HEK293 (cell line): Measurements from ENCODE around the gene PSMB1.

Experiments used
- KLF9 ChIP-seq: fragments of 450-650 bp; formaldehyde crosslinking; IDR thresholded peaks from 2 replicates; pipeline ENCODE4 v1.5.1; 2016; ENCODE audit warnings: missing biosample characterization, missing genetic modification characterization, low read depth
- OSR2 ChIP-seq: fragments of 450-650 bp; formaldehyde crosslinking; IDR thresholded peaks from 2 replicates; pipeline ENCODE4 v1.5.1; 2016; ENCODE audit warnings: missing biosample characterization, missing genetic modification characterization
- SCRT2 ChIP-seq: fragments of 450-650 bp; formaldehyde crosslinking; IDR thresholded peaks from 2 replicates; pipeline ENCODE4 v1.5.1; 2016; ENCODE audit warnings: missing biosample characterization, missing genetic modification characterization
- ZBTB1 ChIP-seq: fragments of 450-650 bp; formaldehyde crosslinking; IDR thresholded peaks from 2 replicates; pipeline ENCODE4 v1.5.1; 2016; ENCODE audit warnings: missing biosample characterization, missing genetic modification characterization
- ZBTB49 ChIP-seq: fragments of 450-650 bp; formaldehyde crosslinking; IDR thresholded peaks from 2 replicates; pipeline ENCODE4 v1.5.1; 2016; ENCODE audit warnings: missing biosample characterization, missing genetic modification characterization, low read depth
- ZFHX2 ChIP-seq: fragments of 450-650 bp; formaldehyde crosslinking; conservative IDR thresholded peaks from 2 replicates; pipeline ENCODE4 v1.5.1; 2016; ENCODE audit warnings: missing biosample characterization, missing genetic modification characterization
- ZNF114 ChIP-seq: fragments of 450-650 bp; formaldehyde crosslinking; IDR thresholded peaks from 2 replicates; pipeline ENCODE4 v1.5.0; 2017; ENCODE audit warnings: missing biosample characterization, missing genetic modification characterization
- ZNF121 ChIP-seq: fragments of 450-650 bp; formaldehyde crosslinking; IDR thresholded peaks from 2 replicates; pipeline ENCODE4 v1.5.1; 2016; ENCODE audit warnings: missing biosample characterization, missing genetic modification characterization
- ZNF138 ChIP-seq: fragments of 450-650 bp; formaldehyde crosslinking; IDR thresholded peaks from 2 replicates; pipeline ENCODE4 v1.5.1; 2016; ENCODE audit warnings: missing biosample characterization, missing genetic modification characterization, borderline replicate concordance
- ZNF19 ChIP-seq: fragments of 450-650 bp; formaldehyde crosslinking; IDR thresholded peaks from 2 replicates; pipeline ENCODE4; 2016; ENCODE audit warnings: missing biosample characterization, missing genetic modification characterization, low read depth
- ZNF280C ChIP-seq: fragments of 450-650 bp; formaldehyde crosslinking; IDR thresholded peaks from 2 replicates; pipeline ENCODE4 v1.5.1; 2016; ENCODE audit warnings: missing biosample characterization, missing genetic modification characterization
- ZNF324 ChIP-seq: fragments of 450-650 bp; formaldehyde crosslinking; IDR thresholded peaks from 2 replicates; pipeline ENCODE4 v1.5.1; 2016; ENCODE audit warnings: missing biosample characterization, missing genetic modification characterization
- ZNF510 ChIP-seq: fragments of 450-650 bp; formaldehyde crosslinking; IDR thresholded peaks from 2 replicates; pipeline ENCODE4 v1.5.1; 2018; ENCODE audit warnings: mild to moderate bottlenecking, missing genetic modification characterization, missing biosample characterization; ENCODE audit not compliant: insufficient replicate concordance
- ZNF518A ChIP-seq: fragments of 450-650 bp; formaldehyde crosslinking; conservative IDR thresholded peaks from 2 replicates; pipeline ENCODE4 v1.5.1; 2016; ENCODE audit warnings: low read depth, missing biosample characterization, missing genetic modification characterization
- ZNF548 ChIP-seq: fragments of 450-650 bp; formaldehyde crosslinking; IDR thresholded peaks from 2 replicates; pipeline ENCODE4 v1.5.1; 2016; ENCODE audit warnings: missing biosample characterization, missing genetic modification characterization
- ZNF549 ChIP-seq: fragments of 450-650 bp; IDR thresholded peaks from 2 replicates; pipeline ENCODE4 v1.5.1; 2018; ENCODE audit warnings: missing biosample characterization, missing genetic modification characterization, mild to moderate bottlenecking, inconsistent platforms, moderate library complexity
- ZNF580 ChIP-seq: fragments of 450-650 bp; formaldehyde crosslinking; IDR thresholded peaks from 2 replicates; pipeline ENCODE4 v1.5.1; 2016; ENCODE audit warnings: missing biosample characterization, missing genetic modification characterization
- ZNF585B ChIP-seq: fragments of 450-650 bp; formaldehyde crosslinking; IDR thresholded peaks from 2 replicates; pipeline ENCODE4 v1.5.1; 2016; ENCODE audit warnings: missing biosample characterization, missing genetic modification characterization
- ZNF626 ChIP-seq: fragments of 450-650 bp; sonication (Bioruptor Pico); formaldehyde crosslinking; IDR thresholded peaks from 2 replicates; pipeline ENCODE4 v1.5.1; 2018; ENCODE audit warnings: missing biosample characterization, missing genetic modification characterization, inconsistent platforms
- ZNF645 ChIP-seq: fragments of 450-650 bp; formaldehyde crosslinking; IDR thresholded peaks from 2 replicates; pipeline ENCODE4; 2016; ENCODE audit warnings: missing biosample characterization, missing genetic modification characterization
- ZNF658 ChIP-seq: fragments of 450-650 bp; formaldehyde crosslinking; IDR thresholded peaks from 2 replicates; pipeline ENCODE4; 2016; ENCODE audit warnings: missing biosample characterization, missing genetic modification characterization
- ZNF660 ChIP-seq: fragments of 450-650 bp; IDR thresholded peaks from 2 replicates; pipeline ENCODE4 v1.5.1; 2018; ENCODE audit warnings: missing biosample characterization, mild to moderate bottlenecking, missing genetic modification characterization
- ZNF701 ChIP-seq: fragments of 450-650 bp; formaldehyde crosslinking; IDR thresholded peaks from 2 replicates; pipeline ENCODE4 v1.5.1; 2016; ENCODE audit warnings: missing biosample characterization, missing genetic modification characterization
- ZNF76 ChIP-seq: fragments of 450-650 bp; formaldehyde crosslinking; IDR thresholded peaks from 2 replicates; pipeline ENCODE4; 2016; ENCODE audit warnings: low read depth, missing biosample characterization, missing genetic modification characterization, borderline replicate concordance
- ZNF776 ChIP-seq: fragments of 450-650 bp; formaldehyde crosslinking; IDR thresholded peaks from 2 replicates; pipeline ENCODE4 v1.5.0; 2017; ENCODE audit warnings: missing biosample characterization, missing genetic modification characterization, borderline replicate concordance
- ZNF777 ChIP-seq: fragments of 450-650 bp; formaldehyde crosslinking; IDR thresholded peaks from 2 replicates; pipeline ENCODE4 v1.5.1; 2017; ENCODE audit warnings: missing biosample characterization, missing genetic modification characterization, borderline replicate concordance
- ZNF785 ChIP-seq: fragments of 450-650 bp; formaldehyde crosslinking; IDR thresholded peaks from 2 replicates; pipeline ENCODE4 v1.5.1; 2016; ENCODE audit warnings: missing biosample characterization, missing genetic modification characterization
- ZSCAN30 ChIP-seq: fragments of 450-650 bp; IDR thresholded peaks from 2 replicates; pipeline ENCODE4 v1.5.1; 2018; ENCODE audit warnings: missing biosample characterization, mild to moderate bottlenecking, missing genetic modification characterization, moderate library complexity

PSMB1 gene

GRCh38 chr6:170516783-170517616 lies 36.1 kb downstream of the PSMB1 start (continued):
- TF ChIP-seq ZBTB49 (no peak), ZNF549 (tag by site-specific recombination) (no peak), ZNF585B (tag by site-specific recombination) (no peak), OSR2 (no peak), ZNF777 (tag by site-specific recombination) (no peak), ZNF324 (tag by site-specific recombination) (no peak), ZNF645 (tag by site-specific recombination) (no peak), ZNF785 (no peak), ZNF518A (no peak), ZNF121 (tag by site-specific recombination) (no peak), ZNF701 (tag by site-specific recombination) (no peak), ZNF548 (no peak), ZNF660 (tag by site-specific recombination) (0 out of 2 replicates have a peak, but pooled peaks have one; percentile 39), ZBTB1 (tag by site-specific recombination) (no peak), ZSCAN30 (tag by site-specific recombination) (0 out of 2 replicates have a peak, but pooled peaks have one; percentile 22), ZNF776 (tag by site-specific recombination) (no peak), KLF9 (no peak), ZNF280C (tag by site-specific recombination) (no peak), ZNF138 (tag by site-specific recombination) (no peak), ZNF19 (tag by site-specific recombination) (no peak), ZFHX2 (tag by site-specific recombination) (no peak), ZNF114 (no peak), ZNF510 (tag by site-specific recombination) (no peak), ZNF580 (tag by site-specific recombination) (no peak), SCRT2 (tag by site-specific recombination) (no peak), ZNF626 (tag by site-specific recombination) (no peak), ZNF658 (no peak), ZNF76 (no peak)
